Measurements from ENCODE around the gene NCEH1.

DNA sequence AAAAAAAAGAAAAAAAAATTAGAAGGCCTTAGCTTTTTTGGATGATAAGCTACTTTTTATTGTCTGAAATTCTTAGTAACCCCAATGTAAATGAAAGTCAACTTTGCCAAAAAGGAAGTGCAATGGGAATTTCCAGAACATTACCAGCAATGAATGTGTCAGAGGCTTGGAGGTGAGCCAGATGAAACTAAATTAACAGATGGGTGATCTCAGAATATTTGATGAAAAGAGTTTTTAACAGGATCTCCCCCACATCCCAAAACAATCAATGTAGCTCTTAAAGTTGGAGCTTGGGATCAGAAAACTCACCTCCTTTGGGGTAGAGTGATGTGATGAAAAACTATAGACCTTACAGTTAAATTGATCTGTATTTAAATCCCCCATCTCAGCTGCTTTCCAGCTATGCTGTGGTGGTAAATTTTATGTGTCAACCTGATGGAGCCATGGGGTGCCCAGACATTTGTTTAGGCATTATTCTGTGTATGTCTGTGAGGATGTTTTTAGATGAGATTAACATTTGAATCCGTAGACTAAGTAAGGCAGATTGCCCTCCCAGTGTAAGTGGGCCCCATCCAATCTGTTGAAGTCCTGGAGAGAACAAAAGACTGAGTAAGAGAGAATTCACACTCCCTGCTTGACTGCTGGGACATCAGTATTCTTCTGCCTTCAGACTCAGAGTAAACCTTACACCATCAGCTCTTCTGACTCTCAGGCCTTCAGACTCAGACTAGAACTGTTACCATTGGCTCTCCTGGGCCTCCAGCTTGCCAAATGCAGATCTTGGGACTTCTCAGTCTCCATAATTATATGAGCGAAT lies 103.4 kb downstream of the NCEH1 start:
- TF ChIP-seq RAD21 (CRISPR knock-in tag; IDR thresholded peaks at IDR 0.05): no peak
- TF ChIP-seq CEBPB (IDR thresholded peaks at IDR 0.05; ENCODE audit: borderline replicate concordance, low read depth, low read length): no peak
- no peak for TF ChIP-seq KDM1A (CRISPR knock-in tag; IDR thresholded peaks at IDR 0.05)
- TF ChIP-seq ZNF567 (CRISPR knock-in tag; IDR thresholded peaks at IDR 0.05; ENCODE audit: borderline replicate concordance): no peak
